H9 (cell line): ENCODE data around the gene TRAPPC8. TPM values are rescaled to one million over a fixed set of nuclear protein-coding genes. Genes with fewer than 3 reads are reported as not detected.

ENCODE experiments used
- DNase-seq: peaks from one replicate; pipeline ENCODE4 v3.0.0-alpha.2; 2017
- H2AFZ ChIP-seq: one replicate; pipeline ENCODE4 v1.6.1; 2013; ENCODE audit warnings: mild to moderate bottlenecking, low read length, control low read depth, moderate library complexity
- H2AK5ac ChIP-seq: 2 replicates; pipeline ENCODE4 v1.6.1; 2013; ENCODE audit warnings: low read length, control low read depth, mixed read lengths; ENCODE audit not compliant: insufficient read length
- H2BK120ac ChIP-seq: one replicate; pipeline ENCODE4 v1.6.1; 2013; ENCODE audit warnings: low read depth, mild to moderate bottlenecking, low read length, control low read depth, inconsistent platforms; ENCODE audit not compliant: poor library complexity, severe bottlenecking
- H2BK12ac ChIP-seq: 2 replicates; pipeline ENCODE4 v1.6.1; 2013; ENCODE audit warnings: low read length, control low read depth, mixed read lengths, low read depth; ENCODE audit not compliant: insufficient read length
- H2BK15ac ChIP-seq: 2 replicates; pipeline ENCODE4 v1.6.1; 2013; ENCODE audit warnings: low read depth, low read length, control low read depth
- H2BK20ac ChIP-seq: one replicate; pipeline ENCODE4 v1.6.1; 2013; ENCODE audit warnings: low read depth, mild to moderate bottlenecking, low read length, control low read depth, inconsistent platforms; ENCODE audit not compliant: poor library complexity, severe bottlenecking
- H2BK5ac ChIP-seq: 2 replicates; pipeline ENCODE4 v1.6.1; 2013; ENCODE audit warnings: low read length, control low read depth, mixed read lengths; ENCODE audit not compliant: insufficient read length
- H3K14ac ChIP-seq: 2 replicates; pipeline ENCODE4 v1.6.1; 2013; ENCODE audit warnings: low read length, control low read depth; ENCODE audit not compliant: insufficient read depth
- H3K18ac ChIP-seq: 2 replicates; pipeline ENCODE4 v1.6.1; 2013; ENCODE audit warnings: low read depth, mild to moderate bottlenecking, mixed read lengths, low read length, control low read depth; ENCODE audit not compliant: insufficient read length
- H3K23ac ChIP-seq: 2 replicates; pipeline ENCODE4 v1.6.1; 2013; ENCODE audit warnings: low read length, control low read depth, mixed read lengths, low read depth; ENCODE audit not compliant: insufficient read length
- H3K23me2 ChIP-seq: 2 replicates; pipeline ENCODE4 v1.6.1; 2013; ENCODE audit warnings: low read depth, mild to moderate bottlenecking, mixed read lengths, low read length, control low read depth; ENCODE audit not compliant: insufficient read length, poor library complexity, severe bottlenecking
- H3K27ac ChIP-seq: 2 replicates; pipeline ENCODE4 v1.5.1; 2013; ENCODE audit warnings: low read length, control low read depth, mixed read lengths, low read depth; ENCODE audit not compliant: insufficient read length
- H3K27me3 ChIP-seq: 2 replicates; pipeline ENCODE4 v1.6.1; 2013; ENCODE audit warnings: low read length, control low read depth, inconsistent platforms; ENCODE audit not compliant: insufficient read depth
- H3K4ac ChIP-seq: 2 replicates; pipeline ENCODE4 v1.6.1; 2013; ENCODE audit warnings: low read depth, mild to moderate bottlenecking, control low read depth, inconsistent platforms, low read length, moderate library complexity
- H3K4me1 ChIP-seq: 2 replicates; pipeline ENCODE4 v1.6.1; 2013; ENCODE audit warnings: low read length, control low read depth, inconsistent platforms; ENCODE audit not compliant: insufficient read depth
- H3K4me2 ChIP-seq: 2 replicates; pipeline ENCODE4 v1.6.1; 2013; ENCODE audit warnings: low read length, control low read depth, mixed read lengths; ENCODE audit not compliant: insufficient read length, insufficient read depth
- H3K56ac ChIP-seq: 2 replicates; pipeline ENCODE4 v1.6.1; 2013; ENCODE audit warnings: low read depth, mild to moderate bottlenecking, mixed read lengths, low read length, control low read depth; ENCODE audit not compliant: insufficient read length
- H3K79me1 ChIP-seq: 2 replicates; pipeline ENCODE4 v1.6.1; 2013; ENCODE audit warnings: low read depth, mild to moderate bottlenecking, moderate library complexity, low read length, control low read depth, inconsistent platforms; ENCODE audit not compliant: insufficient read depth, poor library complexity, severe bottlenecking
- H3K79me2 ChIP-seq: 2 replicates; pipeline ENCODE4 v1.6.1; 2013; ENCODE audit warnings: low read length, control low read depth, inconsistent platforms; ENCODE audit not compliant: insufficient read depth
- H3K9ac ChIP-seq: 2 replicates; pipeline ENCODE4 v1.6.1; 2013; ENCODE audit warnings: low read length, control low read depth, mixed read lengths; ENCODE audit not compliant: insufficient read length; ENCODE audit errors: extremely low read depth
- H3K9me3 ChIP-seq: one replicate; pipeline ENCODE4 v1.6.1; 2013; ENCODE audit warnings: low read depth, low read length, inconsistent platforms; ENCODE audit not compliant: control insufficient read depth
- H3T11ph ChIP-seq: one replicate; pipeline ENCODE4 v1.6.1; 2013; ENCODE audit warnings: mild to moderate bottlenecking, low read length, control low read depth, inconsistent platforms
- H4K20me1 ChIP-seq: one replicate; pipeline ENCODE4 v1.6.1; 2013; ENCODE audit not compliant: control insufficient read depth, insufficient read length, insufficient read depth
- H4K5ac ChIP-seq: 2 replicates; pipeline ENCODE4 v1.6.1; 2013; ENCODE audit warnings: low read depth, mild to moderate bottlenecking, mixed read lengths, low read length, control low read depth; ENCODE audit not compliant: insufficient read length
- H4K8ac ChIP-seq: replicated peaks from 2 replicates; pipeline ENCODE4 v1.6.1; 2013; ENCODE audit warnings: low read length, control low read depth, mixed read lengths, low read depth; ENCODE audit not compliant: insufficient read length
- H4K91ac ChIP-seq: 2 replicates; pipeline ENCODE4 v1.6.1; 2013; ENCODE audit warnings: low read depth, mild to moderate bottlenecking, moderate library complexity, mixed read lengths, low read length, control low read depth; ENCODE audit not compliant: insufficient read length
- H3K27ac Mint-ChIP-seq, 3 experiments: 2 replicates in 2 of 3; 3 replicates in 1 of 3; pipeline ENCODE4 v1.8.0; 2020 to 2021; ENCODE audit warnings: mixed read lengths in 3 of 3, mild to moderate bottlenecking in 1 of 3, moderate library complexity in 1 of 3
- H3K27me3 Mint-ChIP-seq: 2 replicates; pipeline ENCODE4 v1.8.0; 2021; ENCODE audit warnings: low read depth, mild to moderate bottlenecking, moderate library complexity, mixed read lengths
- H3K36me3 Mint-ChIP-seq, 3 experiments: 2 replicates in 2 of 3; 3 replicates in 1 of 3; pipeline ENCODE4 v1.8.0; 2020 to 2021; ENCODE audit warnings: low read depth in 3 of 3, mixed read lengths in 3 of 3; ENCODE audit not compliant: insufficient read depth in 1 of 3
- H3K4me1 Mint-ChIP-seq, 2 experiments: 2 replicates each; pipeline ENCODE4 v1.8.0; 2020; ENCODE audit warnings: mixed read lengths in 2 of 2
- H3K4me3 Mint-ChIP-seq, 2 experiments: 2 replicates in 1 of 2; 3 replicates in 1 of 2; pipeline ENCODE4 v1.8.0; 2020 to 2021; ENCODE audit warnings: mild to moderate bottlenecking in 2 of 2, mixed read lengths in 2 of 2, moderate library complexity in 1 of 2
- H3K9me3 Mint-ChIP-seq, 2 experiments: 2 replicates in 1 of 2; 3 replicates in 1 of 2; pipeline ENCODE4 v1.8.0; 2020; ENCODE audit warnings: mild to moderate bottlenecking in 2 of 2, mixed read lengths in 2 of 2, moderate library complexity in 1 of 2
- WGBS: extraction: QIAGEN DNeasy Blood & Tissue Kit; methylation state at CpG from one replicate; pipeline ENCODE4 v1.1.7; 2013; ENCODE audit warnings: missing lambda C conversion rate, low lambda C conversion rate, mixed read lengths; ENCODE audit not compliant: insufficient read length; ENCODE audit errors: extremely low coverage; 5-methylcytosine and 5-hydroxymethylcytosine counted together
- long read RNA-seq: library from polyadenylated mRNA; unstranded; transcript quantifications from one replicate; pipeline ENCODE4 v2.0.0, GENCODE V29; 2020
- total RNA-seq: library from RNA; stranded (reverse); gene quantifications from 2 replicates; pipeline ENCODE4 v1.2.1, GENCODE V29; 2021
- TF ChIP-seq, protein P1 (sequence below): fragments of 200-600 bp; sonication (generic); conservative IDR thresholded peaks from 3 replicates; pipeline ENCODE4 v1.8.0; 2021; ENCODE audit warnings: antibody characterized with exemption, mild to moderate bottlenecking

The TRAPPC8 gene, protein sequence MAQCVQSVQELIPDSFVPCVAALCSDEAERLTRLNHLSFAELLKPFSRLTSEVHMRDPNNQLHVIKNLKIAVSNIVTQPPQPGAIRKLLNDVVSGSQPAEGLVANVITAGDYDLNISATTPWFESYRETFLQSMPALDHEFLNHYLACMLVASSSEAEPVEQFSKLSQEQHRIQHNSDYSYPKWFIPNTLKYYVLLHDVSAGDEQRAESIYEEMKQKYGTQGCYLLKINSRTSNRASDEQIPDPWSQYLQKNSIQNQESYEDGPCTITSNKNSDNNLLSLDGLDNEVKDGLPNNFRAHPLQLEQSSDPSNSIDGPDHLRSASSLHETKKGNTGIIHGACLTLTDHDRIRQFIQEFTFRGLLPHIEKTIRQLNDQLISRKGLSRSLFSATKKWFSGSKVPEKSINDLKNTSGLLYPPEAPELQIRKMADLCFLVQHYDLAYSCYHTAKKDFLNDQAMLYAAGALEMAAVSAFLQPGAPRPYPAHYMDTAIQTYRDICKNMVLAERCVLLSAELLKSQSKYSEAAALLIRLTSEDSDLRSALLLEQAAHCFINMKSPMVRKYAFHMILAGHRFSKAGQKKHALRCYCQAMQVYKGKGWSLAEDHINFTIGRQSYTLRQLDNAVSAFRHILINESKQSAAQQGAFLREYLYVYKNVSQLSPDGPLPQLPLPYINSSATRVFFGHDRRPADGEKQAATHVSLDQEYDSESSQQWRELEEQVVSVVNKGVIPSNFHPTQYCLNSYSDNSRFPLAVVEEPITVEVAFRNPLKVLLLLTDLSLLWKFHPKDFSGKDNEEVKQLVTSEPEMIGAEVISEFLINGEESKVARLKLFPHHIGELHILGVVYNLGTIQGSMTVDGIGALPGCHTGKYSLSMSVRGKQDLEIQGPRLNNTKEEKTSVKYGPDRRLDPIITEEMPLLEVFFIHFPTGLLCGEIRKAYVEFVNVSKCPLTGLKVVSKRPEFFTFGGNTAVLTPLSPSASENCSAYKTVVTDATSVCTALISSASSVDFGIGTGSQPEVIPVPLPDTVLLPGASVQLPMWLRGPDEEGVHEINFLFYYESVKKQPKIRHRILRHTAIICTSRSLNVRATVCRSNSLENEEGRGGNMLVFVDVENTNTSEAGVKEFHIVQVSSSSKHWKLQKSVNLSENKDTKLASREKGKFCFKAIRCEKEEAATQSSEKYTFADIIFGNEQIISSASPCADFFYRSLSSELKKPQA (N-terminal part only)
- total RNA-seq, result 40.4 and 43.0 TPM in 2 replicates
- long read RNA-seq, full-length matches to known transcripts, result 1 of 9 reads
- long read RNA-seq, partial matches to known transcripts, result 5 of 9 reads
- long read RNA-seq, other reads (novel, unspliced or antisense), result 3 of 9 reads

DNA sequence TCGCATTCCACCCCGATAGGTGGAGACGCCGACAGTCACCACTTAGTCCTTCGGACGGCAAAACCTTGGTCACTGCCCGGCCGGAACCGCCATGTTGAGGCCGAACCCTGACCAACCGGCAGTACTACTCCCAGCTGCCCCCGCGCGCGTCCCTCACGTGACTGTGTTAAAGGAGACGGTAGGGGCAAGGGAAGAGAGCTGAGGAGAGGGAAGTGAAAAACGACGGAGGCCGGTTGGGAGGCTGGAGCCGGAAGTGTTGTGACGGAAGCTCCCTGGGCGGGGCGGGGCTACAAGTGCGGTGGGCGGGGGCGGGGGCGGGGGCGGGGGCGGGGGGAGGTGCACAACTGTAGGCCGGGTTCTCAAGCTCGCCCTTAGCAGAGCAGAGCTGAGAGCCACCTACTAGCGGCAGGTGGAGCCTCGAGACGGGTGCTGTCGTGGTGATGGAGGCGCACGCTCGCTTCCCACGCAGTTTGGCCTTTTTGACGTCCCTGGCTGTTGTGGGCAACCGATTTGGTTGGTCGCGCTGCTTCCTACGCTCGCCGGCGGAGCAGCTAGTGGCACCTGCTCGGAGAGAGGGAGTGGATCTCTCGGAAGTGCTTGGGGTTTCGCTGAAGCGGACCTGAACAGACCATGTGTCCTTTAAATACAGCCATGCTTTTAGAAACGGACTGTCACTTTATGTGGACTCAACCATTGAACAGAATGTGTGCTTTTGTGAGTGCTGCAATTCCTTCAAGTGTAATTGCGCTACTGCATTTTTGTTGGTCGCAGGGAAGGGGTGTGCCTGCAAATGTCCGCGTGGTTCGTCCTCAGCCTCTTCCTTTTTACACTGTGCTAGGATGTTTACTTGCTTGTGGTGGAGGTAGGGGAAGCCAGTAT lies at the start of gene TRAPPC8:
TSS of gene TRAPPC8 (minus strand) at position 130 of the 879 bp plus-strand sequence. CDS start 364 bp downstream, outside the sequence.
- Mint-ChIP-seq H3K4me1 (peaks cover 32 to 38% of the 10 kb centered on the region in 2 experiments), H3K27me3 (no peaks in the 10 kb centered on the region), H3K4me3 (peak within 1 kb of the TSS; percentile 99 to 100), H3K36me3 (peaks cover 2 to 11% (median 6%) of the 10 kb centered on the region in 3 experiments; a peak in 6 of 7 replicates), H3K9me3 (peaks cover 4 to 10% of the 10 kb centered on the region in 2 experiments), H3K27ac (peak within 1 kb of the TSS; percentile 100)
- Histone ChIP-seq H3K27me3 (no peaks in the 10 kb centered on the region), H2AFZ (no peak within 1 kb of the TSS), H3T11ph (no peak within 1 kb of the TSS), H3K56ac (no peak within 1 kb of the TSS), H2BK15ac (no peak within 1 kb of the TSS; the same call in 1 of the 2 replicates), H2BK12ac (no peak within 1 kb of the TSS), H3K23ac (no peak within 1 kb of the TSS), H3K79me2 (peaks cover 22% of the 10 kb centered on the region; the same call in 1 of the 2 replicates), H2BK120ac (no peak within 1 kb of the TSS), H4K5ac (no peak within 1 kb of the TSS), H4K20me1 (no peaks in the 10 kb centered on the region), H3K4me1 (no peaks in the 10 kb centered on the region; the same call in 1 of the 2 replicates), H3K4ac (no peak within 1 kb of the TSS), H3K14ac (peak within 1 kb of the TSS; percentile 90), H3K79me1 (no peaks in the 10 kb centered on the region), H3K27ac (no peak within 1 kb of the TSS), H2AK5ac (no peak within 1 kb of the TSS), H3K9me3 (no peaks in the 10 kb centered on the region), H3K18ac (peak within 1 kb of the TSS; percentile 83), H4K8ac (no peak within 1 kb of the TSS), H3K4me2 (peak within 1 kb of the TSS; percentile 92), H2BK20ac (no peak within 1 kb of the TSS), H3K23me2 (peaks cover 13% of the 10 kb centered on the region), H2BK5ac (peak within 1 kb of the TSS; percentile 37), H3K9ac (peak within 1 kb of the TSS; percentile 88), H4K91ac (no peak within 1 kb of the TSS)
- peak; percentile 99 for DNase-seq
- WGBS, result no CpG with 5 or more reads among the region's 58 CpGs
- TF ChIP-seq, protein P1, sequence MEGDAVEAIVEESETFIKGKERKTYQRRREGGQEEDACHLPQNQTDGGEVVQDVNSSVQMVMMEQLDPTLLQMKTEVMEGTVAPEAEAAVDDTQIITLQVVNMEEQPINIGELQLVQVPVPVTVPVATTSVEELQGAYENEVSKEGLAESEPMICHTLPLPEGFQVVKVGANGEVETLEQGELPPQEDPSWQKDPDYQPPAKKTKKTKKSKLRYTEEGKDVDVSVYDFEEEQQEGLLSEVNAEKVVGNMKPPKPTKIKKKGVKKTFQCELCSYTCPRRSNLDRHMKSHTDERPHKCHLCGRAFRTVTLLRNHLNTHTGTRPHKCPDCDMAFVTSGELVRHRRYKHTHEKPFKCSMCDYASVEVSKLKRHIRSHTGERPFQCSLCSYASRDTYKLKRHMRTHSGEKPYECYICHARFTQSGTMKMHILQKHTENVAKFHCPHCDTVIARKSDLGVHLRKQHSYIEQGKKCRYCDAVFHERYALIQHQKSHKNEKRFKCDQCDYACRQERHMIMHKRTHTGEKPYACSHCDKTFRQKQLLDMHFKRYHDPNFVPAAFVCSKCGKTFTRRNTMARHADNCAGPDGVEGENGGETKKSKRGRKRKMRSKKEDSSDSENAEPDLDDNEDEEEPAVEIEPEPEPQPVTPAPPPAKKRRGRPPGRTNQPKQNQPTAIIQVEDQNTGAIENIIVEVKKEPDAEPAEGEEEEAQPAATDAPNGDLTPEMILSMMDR, result no peak; the same call in 2 of the 3 replicates
